CD8-positive, alpha-beta memory T cell (primary cell): ENCODE data around the gene RFTN1. TPM values are rescaled to one million over a fixed set of nuclear protein-coding genes. Genes with fewer than 3 reads are reported as not detected.

Source experiments
- CTCF ChIA-PET: fragments of 350-600 bp; sonication (Branson Sonifier 250); formaldehyde crosslinking; loops from one replicate; lab custom pipeline; 2021; ENCODE audit warnings: antibody characterized with exemption; lab: Charles Lee
- POLR2A ChIA-PET: fragments of 350-600 bp; sonication (Branson Sonifier 250); formaldehyde crosslinking; loops from one replicate; lab custom pipeline; 2021; ENCODE audit warnings: antibody characterized with exemption; lab: Charles Lee
- DNase-seq, 5 donors: peaks; one replicate each; pipeline versions ENCODE4 v3.0.0 to v3.0.0-alpha.2; 2020 to 2022; ENCODE audit warnings: mixed read lengths in 1 of 5
- H3K27ac ChIP-seq: one replicate; pipeline ENCODE4 v1.7.0; 2013; ENCODE audit warnings: low read depth, mild to moderate bottlenecking, low read length, moderate library complexity
- H3K27me3 ChIP-seq: 2 replicates; pipeline ENCODE4 v1.7.0; 2013; ENCODE audit warnings: low read length, mild to moderate bottlenecking; ENCODE audit not compliant: insufficient read depth, poor library complexity, severe bottlenecking
- H3K36me3 ChIP-seq: 2 replicates; pipeline ENCODE4 v1.7.0; 2013; ENCODE audit warnings: mild to moderate bottlenecking, low read length, moderate library complexity; ENCODE audit not compliant: insufficient read depth
- H3K4me1 ChIP-seq: 2 replicates; pipeline ENCODE4 v1.7.0; 2013; ENCODE audit warnings: mild to moderate bottlenecking, low read length, moderate library complexity; ENCODE audit not compliant: insufficient read depth
- H3K4me3 ChIP-seq: 2 replicates; pipeline ENCODE4 v1.7.0; 2013; ENCODE audit warnings: mild to moderate bottlenecking, low read length
- H3K9me3 ChIP-seq: 2 replicates; pipeline ENCODE4 v1.7.0; 2013; ENCODE audit warnings: mild to moderate bottlenecking, low read length
- H3K27ac Mint-ChIP-seq, 8 donors: one replicate each; pipeline ENCODE4 v1.8.0; 2020 to 2021; ENCODE audit warnings: mixed read lengths in 8 of 8, mild to moderate bottlenecking in 6 of 8, inconsistent platforms in 3 of 8, moderate library complexity in 3 of 8
- H3K27me3 Mint-ChIP-seq, 2 donors: one replicate each; pipeline ENCODE4 v1.8.0; 2020 to 2021; ENCODE audit warnings: mixed read lengths in 2 of 2, mild to moderate bottlenecking in 1 of 2, moderate library complexity in 1 of 2
- H3K36me3 Mint-ChIP-seq, 3 donors: one replicate each; pipeline ENCODE4 v1.8.0; 2020 to 2021; ENCODE audit warnings: mixed read lengths in 3 of 3, inconsistent platforms in 1 of 3, mild to moderate bottlenecking in 1 of 3
- H3K4me1 Mint-ChIP-seq, 3 donors: one replicate each; pipeline ENCODE4 v1.8.0; 2020 to 2021; ENCODE audit warnings: mixed read lengths in 3 of 3, inconsistent platforms in 1 of 3, mild to moderate bottlenecking in 1 of 3
- H3K4me3 Mint-ChIP-seq, 7 donors: one replicate each; pipeline ENCODE4 v1.8.0; 2020 to 2021; ENCODE audit warnings: mixed read lengths in 7 of 7, mild to moderate bottlenecking in 6 of 7, moderate library complexity in 4 of 7, inconsistent platforms in 2 of 7
- H3K9me3 Mint-ChIP-seq, 5 donors: one replicate each; pipeline ENCODE4 v1.8.0; 2020 to 2022; ENCODE audit warnings: mixed read lengths in 5 of 5, mild to moderate bottlenecking in 3 of 5, moderate library complexity in 2 of 5, inconsistent platforms in 1 of 5
- polyA plus RNA-seq: library from polyadenylated mRNA; unstranded; fragments of 300-500 nt; fragmentation: Illumina TruSeq; gene quantifications from one replicate; pipeline ENCODE4 v1.2.3, GENCODE V29; 2021
- total RNA-seq, 2 experiments: library from RNA; stranded (reverse); gene quantifications; one replicate each; pipeline ENCODE4 v1.2.3, GENCODE V29; 2021

Gene RFTN1
- total and polyA plus RNA-seq, 3 experiments from 2014 or later, result 87.4 to 126 (median 125) TPM

- CTCF ChIA-PET, result no interaction called here
- no peak overlapping the region for H3K4me3 Mint-ChIP-seq
- Histone ChIP-seq H3K4me1 (no peaks in the 10 kb centered on the region), H3K9me3 (no peaks in the 10 kb centered on the region), H3K4me3 (no peak overlapping the region), H3K36me3 (no peaks in the 10 kb centered on the region), H3K27me3 (no peaks in the 10 kb centered on the region), H3K27ac (no peak overlapping the region)
- POLR2A ChIA-PET, result no interaction called here
- no peak for DNase-seq
- peaks cover 39 to 88% (median 72%) of the 10 kb centered on the region in 3 donors for H3K4me1 Mint-ChIP-seq
- peaks cover 4 to 43% (median 14%) of the 10 kb centered on the region in 3 donors for H3K36me3 Mint-ChIP-seq
- no peaks in the 10 kb centered on the region for H3K27me3 Mint-ChIP-seq
- peak overlapping the region in 3 of 8 donors; percentile 17 to 38 (median 30) for H3K27ac Mint-ChIP-seq
- H3K9me3 Mint-ChIP-seq, result no peaks in the 10 kb centered on the region
Measured at GRCh38 chr3:16415911-16416476, 97.5 kb downstream of the RFTN1 start.

GRCh38 chr3:16413321-16413720 is 100.2 kb downstream of the RFTN1 start:
- H3K9me3 Mint-ChIP-seq, result no peaks in the 10 kb centered on the region
- H3K36me3 Mint-ChIP-seq, result peaks cover 4 to 41% (median 16%) of the 10 kb centered on the region in 3 donors
- H3K27me3 Mint-ChIP-seq, result no peaks in the 10 kb centered on the region
- no peak for DNase-seq
- Histone ChIP-seq H3K27me3 (no peaks in the 10 kb centered on the region), H3K4me3 (no peak overlapping the region), H3K9me3 (no peaks in the 10 kb centered on the region), H3K4me1 (no peaks in the 10 kb centered on the region), H3K36me3 (no peaks in the 10 kb centered on the region), H3K27ac (no peak overlapping the region)
- H3K27ac Mint-ChIP-seq, result peak overlapping the region in 3 of 8 donors; percentile 15 to 76 (median 21)
- H3K4me1 Mint-ChIP-seq, result peaks cover 31 to 64% (median 58%) of the 10 kb centered on the region in 3 donors
- no peak overlapping the region for H3K4me3 Mint-ChIP-seq
- ChIA-PET CTCF (no interaction called here), POLR2A (no interaction called here)

GRCh38 chr3:16412192-16412800 is 101.2 kb downstream of the RFTN1 start:
- POLR2A ChIA-PET, result interaction anchor here (0.6 kb wide), 1 partner anchor 87 kb away, joined by 3 read pairs; no protein-coding TSS in a partner anchor
- Mint-ChIP-seq H3K4me3 (peak overlapping the region in 1 of 7 donors; percentile 63), H3K36me3 (peaks cover 4 to 49% (median 17%) of the 10 kb centered on the region in 3 donors), H3K27ac (peak overlapping the region in 6 of 8 donors; percentile 2 to 83 (median 47)), H3K9me3 (no peaks in the 10 kb centered on the region), H3K4me1 (peaks cover 34 to 65% (median 57%) of the 10 kb centered on the region in 3 donors), H3K27me3 (no peaks in the 10 kb centered on the region)
- Histone ChIP-seq H3K27me3 (no peaks in the 10 kb centered on the region), H3K36me3 (no peaks in the 10 kb centered on the region), H3K4me3 (no peak overlapping the region), H3K4me1 (no peaks in the 10 kb centered on the region), H3K27ac (no peak overlapping the region), H3K9me3 (no peaks in the 10 kb centered on the region)
- no peak for DNase-seq
- CTCF ChIA-PET, result no interaction called here

GRCh38 chr3:16411441-16411840 is 102.1 kb downstream of the RFTN1 start:
- Histone ChIP-seq H3K4me1 (no peaks in the 10 kb centered on the region), H3K4me3 (no peak overlapping the region), H3K36me3 (no peaks in the 10 kb centered on the region), H3K27ac (no peak overlapping the region), H3K9me3 (no peaks in the 10 kb centered on the region), H3K27me3 (no peaks in the 10 kb centered on the region)
- no peaks in the 10 kb centered on the region for H3K9me3 Mint-ChIP-seq
- peaks cover 4 to 51% (median 17%) of the 10 kb centered on the region in 3 donors for H3K36me3 Mint-ChIP-seq
- peak overlapping the region in 4 of 8 donors; percentile 2 to 87 (median 24) for H3K27ac Mint-ChIP-seq
- POLR2A ChIA-PET, result no interaction called here
- no peak overlapping the region for H3K4me3 Mint-ChIP-seq
- CTCF ChIA-PET, result no interaction called here
- peaks cover 32 to 65% (median 52%) of the 10 kb centered on the region in 3 donors for H3K4me1 Mint-ChIP-seq
- DNase-seq, result no peak
- no peaks in the 10 kb centered on the region for H3K27me3 Mint-ChIP-seq

- H3K9me3 Mint-ChIP-seq, result no peaks in the 10 kb centered on the region
- Histone ChIP-seq H3K4me3 (no peak overlapping the region), H3K27me3 (no peaks in the 10 kb centered on the region), H3K27ac (no peak overlapping the region), H3K9me3 (no peaks in the 10 kb centered on the region), H3K4me1 (no peaks in the 10 kb centered on the region), H3K36me3 (no peaks in the 10 kb centered on the region)
- H3K36me3 Mint-ChIP-seq, result peaks cover 4 to 51% (median 17%) of the 10 kb centered on the region in 3 donors
- H3K27ac Mint-ChIP-seq, result peak overlapping the region in 2 of 8 donors; percentile 29 to 75
- ChIA-PET POLR2A (no interaction called here), CTCF (no interaction called here)
- no peak overlapping the region for H3K4me3 Mint-ChIP-seq
- H3K4me1 Mint-ChIP-seq, result peaks cover 32 to 64% (median 47%) of the 10 kb centered on the region in 3 donors
- no peaks in the 10 kb centered on the region for H3K27me3 Mint-ChIP-seq
- DNase-seq, result no peak
Measured at GRCh38 chr3:16410659-16411058, 102.8 kb downstream of the RFTN1 start.

GRCh38 chr3:16409032-16409431 is 104.5 kb downstream of the RFTN1 start:
- DNase-seq, result no peak
- POLR2A ChIA-PET, result no interaction called here
- CTCF ChIA-PET, result interaction anchor here (0.5 kb wide), 1 partner anchor 141 kb away, joined by 3 read pairs; no protein-coding TSS in a partner anchor
- Histone ChIP-seq H3K27ac (no peak overlapping the region), H3K36me3 (no peaks in the 10 kb centered on the region), H3K4me3 (no peak overlapping the region), H3K9me3 (no peaks in the 10 kb centered on the region), H3K4me1 (no peaks in the 10 kb centered on the region), H3K27me3 (no peaks in the 10 kb centered on the region)
- peaks cover 4 to 45% (median 11%) of the 10 kb centered on the region in 3 donors for H3K36me3 Mint-ChIP-seq
- H3K27ac Mint-ChIP-seq, result peak overlapping the region in 3 of 8 donors; percentile 9 to 47 (median 29)
- no peaks in the 10 kb centered on the region for H3K27me3 Mint-ChIP-seq
- peaks cover 26 to 59% (median 41%) of the 10 kb centered on the region in 3 donors for H3K4me1 Mint-ChIP-seq
- H3K9me3 Mint-ChIP-seq, result no peaks in the 10 kb centered on the region
- H3K4me3 Mint-ChIP-seq, result no peak overlapping the region

- Histone ChIP-seq H3K4me3 (no peak overlapping the region), H3K4me1 (no peaks in the 10 kb centered on the region), H3K36me3 (no peaks in the 10 kb centered on the region), H3K27me3 (no peaks in the 10 kb centered on the region), H3K27ac (no peak overlapping the region), H3K9me3 (no peaks in the 10 kb centered on the region)
- Mint-ChIP-seq H3K27ac (peak overlapping the region in 4 of 8 donors; percentile 25 to 64 (median 28)), H3K36me3 (peaks cover 0 to 40% (median 6%) of the 10 kb centered on the region in 3 donors), H3K27me3 (no peaks in the 10 kb centered on the region), H3K4me1 (peaks cover 20 to 47% (median 29%) of the 10 kb centered on the region in 3 donors), H3K4me3 (no peak overlapping the region), H3K9me3 (no peaks in the 10 kb centered on the region)
- ChIA-PET CTCF (no interaction called here), POLR2A (interaction anchor here (0.7 kb wide), 1 partner anchor 588 kb away, joined by 3 read pairs; no protein-coding TSS in a partner anchor)
- DNase-seq, result no peak
Measured at GRCh38 chr3:16407366-16407765, 106.1 kb downstream of the RFTN1 start.

GRCh38 chr3:16406579-16406978 is 106.9 kb downstream of the RFTN1 start:
- Mint-ChIP-seq H3K9me3 (no peaks in the 10 kb centered on the region), H3K27ac (peak overlapping the region in 4 of 8 donors; percentile 25 to 55 (median 36)), H3K36me3 (peaks cover 0 to 48% (median 6%) of the 10 kb centered on the region in 3 donors), H3K4me1 (peaks cover 22 to 47% (median 30%) of the 10 kb centered on the region in 3 donors), H3K27me3 (no peaks in the 10 kb centered on the region), H3K4me3 (no peak overlapping the region)
- ChIA-PET CTCF (no interaction called here), POLR2A (interaction anchor here (0.7 kb wide), 1 partner anchor 588 kb away, joined by 3 read pairs; no protein-coding TSS in a partner anchor)
- Histone ChIP-seq H3K27ac (no peak overlapping the region), H3K9me3 (no peaks in the 10 kb centered on the region), H3K4me1 (no peaks in the 10 kb centered on the region), H3K27me3 (no peaks in the 10 kb centered on the region), H3K36me3 (no peaks in the 10 kb centered on the region), H3K4me3 (no peak overlapping the region)
- DNase-seq, result no peak
